Measurements from ENCODE around the gene ZNF618. TPM values are rescaled to one million over a fixed set of nuclear protein-coding genes. Genes with fewer than 3 reads are reported as not detected.
A peak's percentile ranks its signal among the peaks of the same experiment; 100 is the strongest.

Gene ZNF618
- total RNA-seq, 2 donors from 2014 or later = 1.4 to 3.0 TPM

DNA sequence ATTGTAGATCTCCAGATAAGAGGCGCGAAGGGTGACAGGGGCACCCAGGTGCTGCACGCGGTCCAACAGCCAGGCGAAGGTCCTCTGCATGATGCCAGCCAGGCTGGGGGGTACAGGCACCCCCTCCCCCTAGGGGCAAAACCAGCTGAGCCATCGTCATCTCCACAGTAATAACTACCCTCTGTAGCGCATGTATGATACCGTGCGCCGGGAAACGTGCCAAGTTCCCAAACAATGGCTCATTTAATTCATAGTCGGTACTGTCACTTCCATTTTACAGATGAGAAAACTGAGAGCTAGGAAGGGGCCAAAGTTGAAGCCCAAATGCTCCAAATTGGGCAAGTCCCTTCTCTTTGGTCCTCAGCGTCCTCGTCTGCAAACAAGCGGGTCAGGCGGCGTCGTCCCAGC is 221.5 kb downstream of the ZNF618 start:
- H3K27me3 ChIP-seq = no peaks in the 10 kb centered on the region
- no peak for DNase-seq (ENCODE audit: low spot score)

DNA sequence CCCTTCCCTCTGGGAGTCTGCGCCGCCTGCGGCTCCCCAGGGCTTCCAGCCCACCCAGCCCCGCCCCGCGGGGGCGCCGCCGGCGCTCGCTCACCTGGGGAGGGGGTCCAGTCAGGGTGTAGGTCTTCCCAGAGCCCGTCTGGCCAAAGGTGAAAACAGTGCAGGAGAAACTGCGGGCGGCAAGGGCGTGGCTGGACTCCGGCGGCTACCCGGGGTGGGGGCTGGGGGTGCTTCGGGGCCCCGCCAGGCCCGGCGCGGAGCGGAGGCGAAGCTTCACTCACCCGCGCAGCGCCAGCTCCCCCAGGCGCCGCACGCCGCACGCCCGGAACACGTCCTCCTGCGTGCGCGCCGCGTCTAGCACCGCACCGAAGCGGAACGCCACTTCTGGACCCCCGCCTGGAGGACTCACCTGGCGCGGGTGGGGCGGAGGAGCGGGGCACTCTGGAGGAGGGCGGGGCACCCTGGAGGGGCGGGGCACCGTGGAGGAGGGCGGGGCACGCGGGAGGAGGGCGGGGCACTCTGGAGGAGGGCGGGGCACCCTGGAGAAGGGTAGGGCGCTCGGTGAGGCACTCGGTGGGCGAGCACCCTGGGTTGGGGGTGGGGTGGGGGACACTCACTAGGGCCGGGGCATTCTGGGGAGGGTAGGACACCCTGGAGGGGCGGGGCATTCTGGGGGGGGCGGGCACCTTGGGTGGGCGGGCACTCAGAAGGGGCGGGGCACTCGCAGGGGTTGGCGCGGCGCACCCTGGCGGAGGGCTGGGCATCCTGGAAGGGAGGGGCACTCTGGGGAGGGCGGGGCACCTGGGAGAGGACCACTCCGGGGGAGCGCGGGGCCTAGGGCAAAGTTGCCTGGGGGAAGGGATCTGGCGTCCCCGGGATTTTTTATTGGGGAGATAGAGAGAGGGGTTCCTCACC is 222.2 kb downstream of the ZNF618 start:
- Histone ChIP-seq H3K9me3 (no peaks in the 10 kb centered on the region), H3K27ac (no peak overlapping the region), H3K4me3 (peak overlapping the region; percentile 40 to 61), H3K4me1 (peaks cover 0 to 16% of the 10 kb centered on the region in 2 donors), H3K36me3 (no peaks in the 10 kb centered on the region), H3K27me3 (no peaks in the 10 kb centered on the region)
- DNase-seq (ENCODE audit: low spot score) = no peak
- TF ChIP-seq, protein P1, sequence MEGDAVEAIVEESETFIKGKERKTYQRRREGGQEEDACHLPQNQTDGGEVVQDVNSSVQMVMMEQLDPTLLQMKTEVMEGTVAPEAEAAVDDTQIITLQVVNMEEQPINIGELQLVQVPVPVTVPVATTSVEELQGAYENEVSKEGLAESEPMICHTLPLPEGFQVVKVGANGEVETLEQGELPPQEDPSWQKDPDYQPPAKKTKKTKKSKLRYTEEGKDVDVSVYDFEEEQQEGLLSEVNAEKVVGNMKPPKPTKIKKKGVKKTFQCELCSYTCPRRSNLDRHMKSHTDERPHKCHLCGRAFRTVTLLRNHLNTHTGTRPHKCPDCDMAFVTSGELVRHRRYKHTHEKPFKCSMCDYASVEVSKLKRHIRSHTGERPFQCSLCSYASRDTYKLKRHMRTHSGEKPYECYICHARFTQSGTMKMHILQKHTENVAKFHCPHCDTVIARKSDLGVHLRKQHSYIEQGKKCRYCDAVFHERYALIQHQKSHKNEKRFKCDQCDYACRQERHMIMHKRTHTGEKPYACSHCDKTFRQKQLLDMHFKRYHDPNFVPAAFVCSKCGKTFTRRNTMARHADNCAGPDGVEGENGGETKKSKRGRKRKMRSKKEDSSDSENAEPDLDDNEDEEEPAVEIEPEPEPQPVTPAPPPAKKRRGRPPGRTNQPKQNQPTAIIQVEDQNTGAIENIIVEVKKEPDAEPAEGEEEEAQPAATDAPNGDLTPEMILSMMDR (IDR thresholded peaks at IDR 0.05) = no peak

More for the DNA sequence above, 221.5 kb downstream of the ZNF618 start:
- H3K9me3 ChIP-seq = no peaks in the 10 kb centered on the region
- no peak overlapping the region for H3K27ac ChIP-seq
- H3K36me3 ChIP-seq = no peaks in the 10 kb centered on the region
- peak overlapping the region; percentile 40 to 61 for H3K4me3 ChIP-seq
- H3K4me1 ChIP-seq = peaks cover 0 to 16% of the 10 kb centered on the region in 2 donors
- TF ChIP-seq, protein P1 (IDR thresholded peaks at IDR 0.05) = no peak

DNA sequence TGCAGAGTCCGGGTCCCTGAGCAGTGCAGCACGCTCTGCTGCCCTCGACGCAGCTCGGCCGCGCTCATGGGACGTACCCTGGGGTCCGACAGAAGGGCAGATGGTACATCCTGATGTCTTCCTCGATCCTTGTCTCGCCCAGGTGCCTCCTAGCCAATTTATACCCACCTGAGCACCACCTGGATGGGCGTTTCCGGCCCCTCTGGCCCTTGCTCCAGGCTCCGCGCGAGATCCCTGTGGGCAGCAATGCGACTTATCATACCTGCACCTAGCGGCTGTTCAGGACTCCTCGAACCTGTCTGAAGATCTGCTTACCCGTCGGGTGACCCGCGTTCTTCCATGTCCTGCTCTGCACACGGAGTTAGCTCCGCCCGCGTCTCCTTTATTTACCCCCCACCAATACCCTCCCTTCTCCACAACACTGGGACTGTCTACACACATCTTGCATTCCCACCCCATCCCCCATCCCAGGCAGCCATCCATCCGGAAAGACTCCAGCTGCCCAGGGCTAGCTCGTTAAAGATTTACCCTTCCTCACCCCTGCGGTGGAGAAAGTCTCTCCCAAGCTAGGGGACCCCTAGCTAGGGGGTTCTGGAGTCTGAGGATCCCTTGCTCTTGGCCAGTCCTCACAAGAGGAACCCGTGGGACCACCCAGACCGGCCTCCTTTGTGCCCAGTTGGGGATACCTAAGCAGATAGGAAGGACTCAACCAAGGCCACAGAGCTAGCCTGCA is 223.0 kb downstream of the ZNF618 start, which contains the start of gene KIF12:
KIF12 (minus strand) TSS at position 357 of the 733 bp plus-strand sequence; CDS start at position 341, 16 bp downstream.
- H3K27me3 ChIP-seq = no peaks in the 10 kb centered on the region
- no peaks in the 10 kb centered on the region for H3K9me3 ChIP-seq
- no peak within 1 kb of the TSS for H3K27ac ChIP-seq
- no peaks in the 10 kb centered on the region for H3K36me3 ChIP-seq
- DNase-seq (ENCODE audit: low spot score) = no peak
- H3K4me1 ChIP-seq = peaks cover 0 to 16% of the 10 kb centered on the region in 2 donors
- TF ChIP-seq, protein P1 (IDR thresholded peaks at IDR 0.05) = no peak
- peak within 1 kb of the TSS; percentile 40 to 61 for H3K4me3 ChIP-seq

DNA sequence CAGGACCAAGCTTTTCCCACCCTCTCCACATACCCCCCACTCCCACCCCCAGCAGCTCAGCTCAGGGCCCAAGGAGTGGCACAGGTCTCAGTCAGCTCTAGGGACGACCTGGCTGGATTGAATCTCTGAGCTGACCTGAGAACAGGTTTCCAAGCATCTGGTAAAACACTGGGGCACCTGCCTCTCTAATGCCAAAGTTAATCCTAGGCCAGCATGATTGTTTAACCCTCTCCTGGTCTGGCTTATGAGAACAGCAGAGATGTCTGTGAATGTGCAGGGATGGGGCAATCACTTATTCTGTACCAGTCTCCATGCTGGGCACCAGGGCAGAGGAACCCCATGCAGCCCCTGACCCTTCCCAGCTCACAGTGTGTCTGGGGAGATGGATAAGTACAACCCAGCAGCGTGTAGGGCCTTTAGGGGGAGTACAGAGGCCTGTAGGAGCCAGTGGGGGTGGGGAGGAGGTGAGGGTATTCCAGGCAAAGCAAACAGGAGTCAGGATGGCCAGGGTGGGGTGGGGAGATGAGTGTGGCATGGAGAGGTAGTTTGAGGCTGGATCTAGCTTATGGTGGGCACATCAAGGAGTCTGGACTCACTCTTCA is 223.7 kb downstream of the ZNF618 start:
- Histone ChIP-seq H3K27me3 (no peaks in the 10 kb centered on the region), H3K36me3 (no peaks in the 10 kb centered on the region), H3K4me1 (peaks cover 0 to 16% of the 10 kb centered on the region in 2 donors), H3K9me3 (no peaks in the 10 kb centered on the region), H3K27ac (no peak overlapping the region), H3K4me3 (no peak overlapping the region)
- no peak for DNase-seq (ENCODE audit: low spot score)
- TF ChIP-seq, protein P1 (IDR thresholded peaks at IDR 0.05) = no peak

DNA sequence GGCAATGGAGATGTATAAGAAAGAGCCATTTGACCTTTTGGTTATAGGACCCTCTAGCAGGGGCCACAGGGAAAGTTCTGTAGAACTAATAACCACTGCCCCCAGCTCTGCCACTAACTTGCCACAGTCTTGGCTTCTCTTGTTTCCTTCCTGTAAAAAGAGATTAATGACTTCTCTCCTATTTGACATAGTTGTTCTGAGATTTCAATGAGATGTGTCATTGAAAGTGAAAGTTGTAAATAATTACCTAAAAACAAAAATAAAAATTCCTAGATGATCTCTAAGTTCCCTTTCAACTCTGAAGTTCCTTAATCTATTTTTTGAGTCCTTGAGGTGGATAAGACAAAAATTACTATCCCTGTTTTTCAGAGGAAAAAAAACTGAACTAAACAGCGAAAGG is 224.4 kb downstream of the ZNF618 start:
- H3K4me1 ChIP-seq = peaks cover 0 to 16% of the 10 kb centered on the region in 2 donors
- no peaks in the 10 kb centered on the region for H3K27me3 ChIP-seq
- TF ChIP-seq, protein P1 (IDR thresholded peaks at IDR 0.05) = no peak
- H3K27ac ChIP-seq = no peak overlapping the region
- no peak overlapping the region for H3K4me3 ChIP-seq
- H3K36me3 ChIP-seq = no peaks in the 10 kb centered on the region
- DNase-seq (ENCODE audit: low spot score) = no peak
- H3K9me3 ChIP-seq = no peaks in the 10 kb centered on the region
